Spleen (tissue), 7 donors: ENCODE data around the gene TLX1.

Source experiments
- POLR2A ChIP-seq, 3 donors: fragments of 450-650 bp; IDR thresholded peaks; one replicate each; pipeline ENCODE4 v1.5.1; 2017; ENCODE audit warnings: antibody characterized with exemption in 3 of 3, mild to moderate bottlenecking in 1 of 3
- TF ChIP-seq, protein P1 (sequence below), 11 experiments: fragments of 200-600 bp in 7 of 11; fragments of 450-650 bp in 4 of 11; sonication (generic) in 4 of 11; IDR thresholded peaks in 8 of 11; conservative IDR thresholded peaks in 3 of 11; 1 replicate in 7 of 11; 2 replicates in 4 of 11; pipeline versions ENCODE4 v1.4.0 to v1.8.0; 2016 to 2021; ENCODE audit warnings: antibody characterized with exemption in 11 of 11, inconsistent platforms in 4 of 11, mild to moderate bottlenecking in 1 of 11
- donor health status: DM: no; HTN: no; CAD: no; lungs with moderate emphysema.
- donor health status: DM: no; HTN: no; CAD: no.
- donor health status: DM: no; HTN: no; CAD: no.

- no peak for TF ChIP-seq POLR2A (IDR thresholded peaks at IDR 0.05)
- TF ChIP-seq, protein P1, sequence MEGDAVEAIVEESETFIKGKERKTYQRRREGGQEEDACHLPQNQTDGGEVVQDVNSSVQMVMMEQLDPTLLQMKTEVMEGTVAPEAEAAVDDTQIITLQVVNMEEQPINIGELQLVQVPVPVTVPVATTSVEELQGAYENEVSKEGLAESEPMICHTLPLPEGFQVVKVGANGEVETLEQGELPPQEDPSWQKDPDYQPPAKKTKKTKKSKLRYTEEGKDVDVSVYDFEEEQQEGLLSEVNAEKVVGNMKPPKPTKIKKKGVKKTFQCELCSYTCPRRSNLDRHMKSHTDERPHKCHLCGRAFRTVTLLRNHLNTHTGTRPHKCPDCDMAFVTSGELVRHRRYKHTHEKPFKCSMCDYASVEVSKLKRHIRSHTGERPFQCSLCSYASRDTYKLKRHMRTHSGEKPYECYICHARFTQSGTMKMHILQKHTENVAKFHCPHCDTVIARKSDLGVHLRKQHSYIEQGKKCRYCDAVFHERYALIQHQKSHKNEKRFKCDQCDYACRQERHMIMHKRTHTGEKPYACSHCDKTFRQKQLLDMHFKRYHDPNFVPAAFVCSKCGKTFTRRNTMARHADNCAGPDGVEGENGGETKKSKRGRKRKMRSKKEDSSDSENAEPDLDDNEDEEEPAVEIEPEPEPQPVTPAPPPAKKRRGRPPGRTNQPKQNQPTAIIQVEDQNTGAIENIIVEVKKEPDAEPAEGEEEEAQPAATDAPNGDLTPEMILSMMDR (IDR thresholded peaks at IDR 0.05 in 8 of 11, conservative IDR thresholded peaks at IDR 0.05 in 3 of 11), result no peak
These were observed 52.5 kb downstream of the TLX1 start for GRCh38 chr10:101183458-101184183.
